AG09319 (cell line): ENCODE data around the gene ADAMTSL3.

Experiments used
- DNase-seq: peaks from one replicate; pipeline ENCODE4 v3.0.0-alpha.2; 2010; ENCODE audit warnings: low read depth; ENCODE audit errors: extremely low read depth
- CTCF ChIP-seq: IDR thresholded peaks from 2 replicates; pipeline ENCODE4 v1.5.1; 2011; ENCODE audit warnings: low read depth, mild to moderate bottlenecking, inconsistent platforms, low read length, moderate library complexity

ADAMTSL3 gene

GRCh38 chr15:83612898-83613635 lies 40.9 kb upstream of the ADAMTSL3 start:
- no peak for TF ChIP-seq CTCF
- DNase-seq: no peak

GRCh38 chr15:83613714-83614113 lies 40.2 kb upstream of the ADAMTSL3 start:
- DNase-seq: no peak
- TF ChIP-seq CTCF: no peak

DNA sequence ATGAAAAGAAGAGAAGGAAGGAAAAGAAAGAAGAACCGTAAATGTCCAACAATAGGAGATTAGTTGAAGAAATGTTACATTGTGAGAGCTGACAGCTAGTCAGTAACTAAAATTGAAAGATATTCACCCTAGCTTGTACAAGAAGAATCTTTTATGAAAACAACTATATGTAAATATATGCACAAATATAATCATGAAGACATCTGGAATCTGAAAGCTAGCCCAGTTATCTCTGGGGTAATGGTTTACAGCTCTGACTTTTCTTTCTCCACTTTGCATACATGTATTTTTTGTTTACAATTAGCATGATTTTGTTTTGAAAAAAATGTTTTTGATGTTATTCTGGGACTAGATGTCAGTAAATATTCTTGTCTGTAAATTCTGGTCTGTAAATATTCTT lies 37.1 kb upstream of the ADAMTSL3 start:
- TF ChIP-seq CTCF: no peak
- DNase-seq: no peak

GRCh38 chr15:83626171-83626802 lies 27.6 kb upstream of the ADAMTSL3 start:
- no peak for TF ChIP-seq CTCF
- DNase-seq: no peak

DNA sequence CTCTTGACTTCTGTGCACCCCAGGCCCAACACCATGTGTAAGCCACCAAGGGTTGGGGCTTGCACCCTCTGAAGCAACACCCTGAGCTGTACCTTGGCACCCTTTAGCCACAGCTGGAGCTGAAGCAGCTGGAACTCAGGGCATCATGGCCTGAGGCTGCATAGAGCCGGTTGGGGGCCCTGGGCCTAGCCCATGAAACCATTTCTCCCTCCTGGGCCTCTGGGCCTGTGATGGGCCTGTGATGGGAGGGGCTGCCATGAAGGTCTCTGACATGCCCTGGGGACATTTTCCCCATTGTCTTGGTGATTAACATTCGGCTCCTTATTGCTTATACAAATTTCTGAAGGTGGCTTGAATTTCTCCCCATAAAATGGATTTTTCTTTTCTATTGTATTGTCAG lies 22.4 kb upstream of the ADAMTSL3 start:
- no peak for DNase-seq
- TF ChIP-seq CTCF: no peak

DNA sequence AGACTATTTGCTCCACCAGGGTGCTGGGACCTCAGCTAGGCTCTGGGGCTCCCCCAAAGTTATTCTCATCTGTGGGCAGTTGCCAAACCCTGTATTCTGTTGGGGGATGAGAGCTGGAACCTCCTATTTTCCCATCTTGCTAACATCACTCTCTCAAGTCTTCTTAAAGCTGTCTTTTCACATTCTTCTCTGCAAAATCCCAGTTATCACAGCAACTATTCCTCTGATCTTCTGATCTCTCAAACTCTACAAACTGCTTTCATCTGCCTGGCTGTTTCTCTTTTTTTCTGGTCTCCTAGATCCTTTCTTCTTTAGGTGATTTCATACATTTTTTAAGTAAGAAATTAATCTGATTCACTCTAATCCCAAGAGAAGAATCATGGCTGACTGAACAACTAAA lies 10.7 kb upstream of the ADAMTSL3 start:
- TF ChIP-seq CTCF: no peak

DNA sequence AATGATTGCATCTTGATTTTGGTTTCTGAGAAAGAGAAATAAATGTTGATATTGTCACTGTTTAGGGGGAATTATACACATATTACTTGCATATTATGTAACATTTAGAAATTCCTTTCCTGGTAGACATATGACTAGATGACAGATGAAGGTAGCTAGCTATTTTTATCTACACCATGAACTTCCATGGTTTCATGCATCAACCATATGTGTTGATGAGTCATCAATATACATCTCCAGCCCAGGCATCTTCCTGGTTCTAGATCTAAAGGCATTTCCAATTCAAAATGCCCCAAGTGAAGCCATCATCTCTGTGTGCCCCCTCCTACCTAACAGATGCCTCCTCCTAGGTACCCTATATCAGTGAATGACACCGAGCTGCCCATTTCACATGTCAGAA lies 9.5 kb upstream of the ADAMTSL3 start:
- no peak for TF ChIP-seq CTCF
- no peak for DNase-seq

More for the DNA sequence above, 10.7 kb upstream of the ADAMTSL3 start:
- no peak for DNase-seq
